Measurements from ENCODE around the gene OR4K2.
A peak's percentile ranks its signal among the peaks of the same experiment; 100 is the strongest.
"Not testable (repeated sequence)": the region's sequence is repeated elsewhere in the genome, so short reads cannot be mapped to it uniquely, and the experiment has no call there.

OR4K2 gene, protein sequence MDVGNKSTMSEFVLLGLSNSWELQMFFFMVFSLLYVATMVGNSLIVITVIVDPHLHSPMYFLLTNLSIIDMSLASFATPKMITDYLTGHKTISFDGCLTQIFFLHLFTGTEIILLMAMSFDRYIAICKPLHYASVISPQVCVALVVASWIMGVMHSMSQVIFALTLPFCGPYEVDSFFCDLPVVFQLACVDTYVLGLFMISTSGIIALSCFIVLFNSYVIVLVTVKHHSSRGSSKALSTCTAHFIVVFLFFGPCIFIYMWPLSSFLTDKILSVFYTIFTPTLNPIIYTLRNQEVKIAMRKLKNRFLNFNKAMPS
- 0 to 0.16 (median 0) reads per million in 18 experiments for total RNA-seq

DNA sequence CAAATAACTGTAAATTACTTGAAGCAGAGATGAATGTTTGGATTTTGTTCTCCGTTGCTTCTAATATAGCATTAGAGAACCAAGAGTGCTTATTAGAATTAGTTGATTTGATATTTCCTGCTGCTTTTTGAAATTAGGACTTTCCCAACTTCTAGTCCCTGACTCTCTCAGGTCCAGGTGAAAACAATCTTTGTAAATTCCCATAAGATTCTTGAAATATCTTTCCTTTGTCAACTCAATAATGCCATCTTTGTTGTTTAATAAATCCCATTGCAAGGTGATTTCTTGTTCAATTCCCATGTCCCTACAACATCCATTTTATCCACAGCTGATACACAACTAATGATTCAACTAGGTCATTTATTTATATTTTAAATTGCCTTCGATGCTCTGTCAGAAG, at the start of gene OR4K2:
Gene OR4K2 (plus strand): TSS at position 301 of the 400 bp plus-strand sequence. CDS start 1,126 bp downstream, outside the sequence.
- no peak for DNase-seq

GRCh38 chr14:19827626-19828244, 47.2 kb upstream of the OR4K2 start:
- DNase-seq, result not testable (repeated sequence)

DNA sequence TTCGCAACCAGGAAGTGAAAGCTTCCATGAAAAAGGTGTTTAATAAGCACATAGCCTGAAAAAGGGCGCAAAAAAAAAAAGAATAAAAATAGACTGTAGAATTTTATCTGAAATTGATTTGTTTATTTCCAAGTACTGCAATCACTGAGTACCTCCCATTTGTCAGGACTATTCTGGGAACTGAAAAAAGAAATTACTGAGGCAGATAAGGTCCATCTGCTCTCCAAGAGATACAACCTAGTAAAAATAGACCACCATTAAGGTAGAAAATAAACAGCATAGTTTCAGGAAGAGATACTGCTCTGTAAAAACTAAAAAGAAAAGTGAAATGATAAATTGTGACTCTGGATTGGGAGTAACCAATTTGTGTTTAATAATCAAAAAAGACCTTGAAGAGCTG, 46.6 kb upstream of the OR4K2 start:
- no peak for DNase-seq

- not testable (repeated sequence) for DNase-seq
Measured at GRCh38 chr14:19834203-19834848, 40.6 kb upstream of the OR4K2 start.

DNA sequence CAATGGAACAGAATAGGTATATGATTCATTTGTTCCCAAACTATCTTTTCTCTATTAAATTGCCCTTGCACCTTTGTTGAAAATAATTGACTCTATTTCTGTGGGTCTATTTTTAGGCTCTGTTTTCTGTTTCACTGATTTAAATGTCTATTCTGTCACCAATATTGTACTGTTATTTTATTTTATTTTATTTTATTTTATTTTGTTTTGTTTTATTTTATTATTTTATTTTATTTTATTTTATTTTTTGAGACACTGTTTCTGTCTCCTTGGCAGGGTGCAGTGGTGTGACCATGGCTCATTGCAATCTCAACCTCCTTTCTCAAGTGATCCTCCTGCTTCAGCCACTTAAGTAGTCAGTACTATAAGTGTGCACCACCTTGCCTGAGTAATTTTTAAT, 36.5 kb upstream of the OR4K2 start:
- DNase-seq, result no peak

GRCh38 chr14:19851365-19851764, 23.6 kb upstream of the OR4K2 start:
- no peak for DNase-seq

- not testable (repeated sequence) for DNase-seq
Measured at GRCh38 chr14:19866061-19866669, 8.8 kb upstream of the OR4K2 start.

- no peak for DNase-seq
Measured at GRCh38 chr14:19873178-19873577, 1.8 kb upstream of the OR4K2 start.

DNA sequence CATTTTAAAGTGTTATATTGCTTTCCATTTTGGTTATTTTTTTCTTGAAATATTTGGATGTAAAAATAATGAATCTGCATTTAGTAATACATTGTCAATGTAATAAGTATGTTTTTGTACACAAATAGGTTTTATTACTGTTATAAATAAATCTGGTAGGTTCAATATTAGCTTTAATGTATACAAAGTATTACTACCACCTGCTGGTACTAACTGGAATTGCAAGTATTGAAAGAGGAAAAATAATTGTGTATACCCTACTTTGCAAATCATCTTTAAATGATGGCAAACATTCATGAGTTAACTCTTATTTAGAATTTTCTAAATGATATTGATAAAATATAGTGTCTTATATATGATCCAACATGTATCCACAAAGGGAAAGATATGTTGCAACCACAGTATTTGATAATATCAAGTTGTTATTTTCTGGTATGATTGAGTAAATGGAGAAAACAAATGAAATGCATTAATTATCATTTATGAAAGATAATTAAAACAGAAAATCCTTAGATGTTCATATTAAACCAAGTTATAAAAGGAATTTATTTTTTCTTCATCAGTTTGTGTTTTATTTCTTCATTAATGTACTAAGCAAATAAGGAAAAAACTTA, 3.2 kb downstream of the OR4K2 start:
- DNase-seq, result peak in 1 of 2 donors; percentile 39

GRCh38 chr14:19895282-19895681, 20.3 kb downstream of the OR4K2 start:
- DNase-seq, result no peak

GRCh38 chr14:19900999-19901398, 26.1 kb downstream of the OR4K2 start:
- no peak for DNase-seq

- peak in 1 of 2 donors; percentile 20 for DNase-seq
Measured at GRCh38 chr14:19902409-19902808, 27.5 kb downstream of the OR4K2 start.

GRCh38 chr14:19906665-19907064, 31.7 kb downstream of the OR4K2 start:
- no peak for DNase-seq

- no peak for DNase-seq
Measured at GRCh38 chr14:19911114-19911513, 36.2 kb downstream of the OR4K2 start.

DNA sequence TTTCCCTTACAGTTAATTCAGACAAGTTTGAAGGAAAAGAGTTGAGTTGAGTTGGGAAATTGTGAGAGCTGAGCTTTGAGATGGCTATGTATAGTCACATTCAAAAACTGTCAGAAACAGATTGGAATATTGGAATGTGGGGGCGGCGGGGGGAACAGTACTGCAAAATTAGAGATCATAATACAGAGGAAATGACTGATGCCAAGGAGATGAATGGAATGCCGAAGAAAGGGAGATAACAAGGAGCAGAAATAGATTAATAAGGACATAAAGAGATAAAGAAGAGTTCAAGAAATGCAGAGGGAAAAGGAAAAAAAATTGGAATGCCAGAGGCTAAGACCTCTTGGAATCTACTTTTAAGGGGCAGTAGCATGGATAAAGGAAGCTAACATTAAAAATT, 42.3 kb downstream of the OR4K2 start:
- DNase-seq, result no peak

- DNase-seq, result no peak
Measured at GRCh38 chr14:19917955-19918518, 43.1 kb downstream of the OR4K2 start.

- DNase-seq, result no peak
Measured at GRCh38 chr14:19918553-19919264, 43.8 kb downstream of the OR4K2 start.

- DNase-seq, result no peak
Measured at GRCh38 chr14:19920021-19920657, 45.2 kb downstream of the OR4K2 start, which contains the start of gene OR4K5. Gene OR4K5 (plus strand): TSS chr14:19920607. CDS start chr14:19920607, 0 bp downstream.

DNA sequence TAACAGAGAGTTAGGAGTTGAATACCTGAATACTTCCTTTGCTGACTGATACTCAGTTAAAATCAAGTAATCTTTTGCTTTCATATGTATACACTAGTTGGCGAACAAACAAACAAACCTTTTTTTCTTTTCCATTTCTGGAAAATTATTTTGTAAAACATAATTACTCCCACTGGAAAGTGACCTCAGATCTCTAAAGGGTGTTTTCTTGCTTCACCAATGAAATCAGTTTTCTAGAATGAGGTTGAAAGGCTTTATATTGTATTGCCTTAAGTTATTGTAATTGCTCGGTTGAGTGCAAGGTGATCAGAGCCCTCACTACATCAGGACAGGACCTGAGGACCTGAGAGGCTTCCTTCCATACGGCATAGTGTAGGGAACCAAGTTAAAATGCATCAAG, 55.7 kb downstream of the OR4K2 start, which contains the start of gene OR4K1:
Gene OR4K1 (plus strand): TSS at position 301 of the 400 bp plus-strand sequence. CDS start 4,750 bp downstream, outside the sequence.
- no peak for DNase-seq
